Astrocyte of the spinal cord (primary cell): ENCODE measurements around the gene C1orf52.

Experiments
- DNase-seq: peaks from one replicate; pipeline ENCODE4 v3.0.0; 2011; ENCODE audit warnings: low read depth, low spot score
- H3K4me3 ChIP-seq: 2 replicates; pipeline ENCODE4 v1.5.1; 2011; ENCODE audit warnings: low read depth, mild to moderate bottlenecking, low read length, moderate library complexity
- in situ Hi-C: cut with HindIII; loops from 2 replicates; pipeline ENCODE4 v1.10.0; 2017; ENCODE audit warnings: low sequenced_read_pairs
- TF ChIP-seq, protein P1 (sequence below): IDR thresholded peaks from 2 replicates; pipeline ENCODE4 v1.5.1; 2012; ENCODE audit warnings: low read depth, mild to moderate bottlenecking, low read length, inconsistent platforms

Gene C1orf52

DNA sequence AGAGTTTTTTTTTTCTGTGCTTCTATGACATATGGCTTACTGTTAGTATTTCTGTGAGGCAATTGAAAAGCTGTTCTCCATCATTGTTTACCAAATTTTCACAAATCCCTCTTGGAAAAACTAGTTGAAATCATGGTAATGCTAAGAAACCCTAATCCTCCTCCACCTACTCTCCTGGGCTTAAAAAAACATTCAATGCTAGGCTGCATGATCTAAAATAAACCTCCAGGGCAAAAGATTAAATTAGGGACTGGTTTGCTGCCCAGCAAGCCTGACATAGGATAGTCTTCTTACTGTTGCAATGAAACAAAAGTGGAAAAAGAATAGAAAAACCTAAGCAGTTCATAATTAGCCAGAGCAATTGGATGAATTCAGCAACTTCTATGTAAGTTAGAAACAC lies 16.1 kb downstream of the C1orf52 start:
- H3K4me3 ChIP-seq = no peak overlapping the region
- no peak for DNase-seq
- in situ Hi-C loops = no loop called here
- TF ChIP-seq, protein P1, sequence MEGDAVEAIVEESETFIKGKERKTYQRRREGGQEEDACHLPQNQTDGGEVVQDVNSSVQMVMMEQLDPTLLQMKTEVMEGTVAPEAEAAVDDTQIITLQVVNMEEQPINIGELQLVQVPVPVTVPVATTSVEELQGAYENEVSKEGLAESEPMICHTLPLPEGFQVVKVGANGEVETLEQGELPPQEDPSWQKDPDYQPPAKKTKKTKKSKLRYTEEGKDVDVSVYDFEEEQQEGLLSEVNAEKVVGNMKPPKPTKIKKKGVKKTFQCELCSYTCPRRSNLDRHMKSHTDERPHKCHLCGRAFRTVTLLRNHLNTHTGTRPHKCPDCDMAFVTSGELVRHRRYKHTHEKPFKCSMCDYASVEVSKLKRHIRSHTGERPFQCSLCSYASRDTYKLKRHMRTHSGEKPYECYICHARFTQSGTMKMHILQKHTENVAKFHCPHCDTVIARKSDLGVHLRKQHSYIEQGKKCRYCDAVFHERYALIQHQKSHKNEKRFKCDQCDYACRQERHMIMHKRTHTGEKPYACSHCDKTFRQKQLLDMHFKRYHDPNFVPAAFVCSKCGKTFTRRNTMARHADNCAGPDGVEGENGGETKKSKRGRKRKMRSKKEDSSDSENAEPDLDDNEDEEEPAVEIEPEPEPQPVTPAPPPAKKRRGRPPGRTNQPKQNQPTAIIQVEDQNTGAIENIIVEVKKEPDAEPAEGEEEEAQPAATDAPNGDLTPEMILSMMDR = no peak

DNA sequence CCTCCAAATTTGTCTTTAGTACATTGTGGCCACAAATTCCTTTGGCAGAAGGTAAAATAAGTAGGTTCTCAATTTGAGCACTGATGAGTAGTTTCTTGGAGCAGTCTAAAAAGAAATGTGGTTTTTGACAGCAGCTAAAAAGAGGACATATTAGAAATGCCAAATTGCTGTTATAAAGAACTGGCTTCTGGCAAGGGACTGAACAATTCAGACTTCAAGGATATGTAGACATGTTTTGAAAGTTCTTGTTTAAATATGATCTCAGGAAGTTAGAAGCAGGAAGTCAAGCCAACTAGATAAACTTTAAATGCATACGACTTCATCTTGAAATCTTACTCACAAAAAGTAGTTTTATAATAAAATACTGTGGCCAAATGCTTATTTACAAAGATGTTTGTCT lies 18.8 kb downstream of the C1orf52 start:
- TF ChIP-seq, protein P1 = no peak
- no peak overlapping the region for H3K4me3 ChIP-seq
- in situ Hi-C loops = no loop called here
- no peak for DNase-seq

DNA sequence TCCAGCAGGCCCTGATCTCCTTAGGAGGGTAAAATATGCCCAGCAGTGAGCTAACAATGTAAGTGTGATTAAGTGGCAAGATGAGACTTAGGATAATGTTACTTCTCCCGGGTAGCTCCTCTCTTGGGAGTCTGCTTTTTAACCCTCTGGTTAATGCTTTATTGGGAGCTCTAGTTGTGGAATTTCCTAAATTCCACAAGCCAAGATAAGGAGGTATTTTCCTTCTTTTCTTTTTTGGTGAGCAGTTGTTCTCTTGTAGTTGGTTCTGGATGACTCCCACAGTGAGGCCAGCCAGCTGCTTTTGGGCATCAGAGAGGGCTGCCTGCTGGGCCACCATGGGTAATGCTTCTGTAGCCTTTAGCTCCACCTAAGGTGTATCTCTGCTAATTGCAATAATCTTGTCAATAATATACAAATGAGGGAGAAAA lies 19.3 kb downstream of the C1orf52 start:
- TF ChIP-seq, protein P1 = peak; percentile 8
- DNase-seq = no peak
- no peak overlapping the region for H3K4me3 ChIP-seq
- in situ Hi-C loops = no loop called here

- no peak for DNase-seq
- TF ChIP-seq, protein P1 = no peak
- in situ Hi-C loops = no loop called here
These were observed 21.8 kb downstream of the C1orf52 start for GRCh38 chr1:85237613-85238012.

DNA sequence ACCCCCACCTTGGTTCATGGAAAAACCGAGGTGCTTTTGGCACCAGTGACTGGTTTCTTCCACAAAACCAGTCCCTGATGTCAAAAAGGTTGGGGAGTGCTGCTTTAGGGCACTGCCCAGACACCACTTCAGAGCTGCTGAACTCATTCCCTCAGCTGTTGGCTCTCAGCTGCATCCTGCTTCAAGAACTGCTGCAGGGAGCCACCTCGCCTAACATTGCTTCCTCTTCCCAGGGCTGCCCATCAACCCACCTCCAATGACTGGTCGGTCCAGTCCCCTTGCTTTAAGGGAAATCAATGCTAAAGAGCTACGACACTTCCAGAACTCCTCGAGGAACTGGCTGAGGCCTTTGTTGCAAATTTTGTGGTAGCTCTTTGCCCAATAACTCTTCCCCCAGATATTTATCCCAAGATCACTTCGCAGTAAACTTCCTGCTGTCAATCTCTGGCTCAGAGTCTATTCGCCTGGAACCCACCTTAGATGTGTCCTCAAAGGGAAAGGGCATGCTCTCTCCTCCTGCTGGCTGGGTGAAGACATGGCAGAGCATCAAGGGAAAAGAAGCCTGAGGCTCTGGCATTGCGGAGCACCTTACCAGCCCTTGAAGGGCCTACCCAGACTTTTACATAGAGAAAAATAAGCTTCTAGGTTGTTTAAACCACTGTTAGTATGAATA lies 29.0 kb downstream of the C1orf52 start:
- TF ChIP-seq, protein P1 = peak; percentile 32
- H3K4me3 ChIP-seq = no peak overlapping the region
- DNase-seq = no peak
- in situ Hi-C loops = no loop called here

More at GRCh38 chr1:85237613-85238012, 21.8 kb downstream of the C1orf52 start:
- H3K4me3 ChIP-seq = no peak overlapping the region

DNA sequence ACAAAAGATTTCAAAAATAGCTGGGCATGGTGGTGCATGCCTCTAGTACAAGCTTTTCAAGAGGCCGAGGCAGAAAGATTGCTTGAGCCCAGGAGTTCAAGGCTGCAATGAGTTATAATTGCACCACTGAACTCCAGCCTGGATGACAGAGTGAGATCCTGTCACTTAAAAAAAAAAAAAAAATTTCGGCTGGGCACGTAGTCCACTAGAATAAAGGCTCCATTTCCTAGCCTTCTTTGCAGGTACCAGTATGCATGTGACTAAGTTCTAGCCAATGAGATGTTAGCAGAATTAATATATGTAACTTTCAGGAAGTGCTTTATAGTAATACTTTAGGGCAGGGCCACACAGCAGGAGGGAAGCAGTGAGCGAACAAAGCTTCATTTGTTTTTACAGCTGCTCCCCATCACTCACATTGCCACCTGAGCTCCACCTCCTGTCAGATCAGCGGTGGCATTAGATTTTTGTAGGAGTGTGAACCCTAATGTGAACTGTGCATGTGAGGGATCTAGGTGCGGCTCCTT lies 29.8 kb downstream of the C1orf52 start:
- TF ChIP-seq, protein P1 = no peak
- no peak for DNase-seq
- in situ Hi-C loops = no loop called here
- no peak overlapping the region for H3K4me3 ChIP-seq
